Kidney glomerular epithelial cell (primary cell): ENCODE results near the gene RCAN2.
"Not testable (repeated sequence)": the region's sequence is repeated elsewhere in the genome, so short reads cannot be mapped to it uniquely, and the experiment has no call there.

Experiments used
- DNase-seq: peaks from one replicate; lab custom pipeline; 2025; lab: John Stamatoyannopoulos, UW

The RCAN2 gene

GRCh38 chr6:46387728-46388127 lies 103.5 kb downstream of the RCAN2 start:
- not testable (repeated sequence) for DNase-seq

GRCh38 chr6:46381579-46381978 lies 109.7 kb downstream of the RCAN2 start:
- no peak for DNase-seq

DNA sequence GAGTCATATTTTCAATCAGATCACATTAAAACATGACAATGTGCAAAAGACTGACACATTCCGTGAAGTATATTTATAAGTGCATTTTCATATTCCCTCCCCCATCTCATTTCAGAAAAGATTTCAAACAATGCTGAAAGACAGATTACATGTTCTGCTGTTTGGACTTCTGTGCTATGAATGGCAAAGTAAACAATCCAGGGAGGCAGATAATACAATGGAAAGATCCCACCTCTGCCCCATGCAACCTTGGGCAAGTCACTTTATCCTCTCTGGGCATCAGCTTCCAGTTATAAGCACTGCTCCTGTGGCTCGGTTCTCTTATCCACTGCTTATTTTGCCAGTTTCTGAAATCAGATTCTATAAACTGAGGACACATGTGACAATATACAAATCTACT lies 110.2 kb downstream of the RCAN2 start:
- no peak for DNase-seq

DNA sequence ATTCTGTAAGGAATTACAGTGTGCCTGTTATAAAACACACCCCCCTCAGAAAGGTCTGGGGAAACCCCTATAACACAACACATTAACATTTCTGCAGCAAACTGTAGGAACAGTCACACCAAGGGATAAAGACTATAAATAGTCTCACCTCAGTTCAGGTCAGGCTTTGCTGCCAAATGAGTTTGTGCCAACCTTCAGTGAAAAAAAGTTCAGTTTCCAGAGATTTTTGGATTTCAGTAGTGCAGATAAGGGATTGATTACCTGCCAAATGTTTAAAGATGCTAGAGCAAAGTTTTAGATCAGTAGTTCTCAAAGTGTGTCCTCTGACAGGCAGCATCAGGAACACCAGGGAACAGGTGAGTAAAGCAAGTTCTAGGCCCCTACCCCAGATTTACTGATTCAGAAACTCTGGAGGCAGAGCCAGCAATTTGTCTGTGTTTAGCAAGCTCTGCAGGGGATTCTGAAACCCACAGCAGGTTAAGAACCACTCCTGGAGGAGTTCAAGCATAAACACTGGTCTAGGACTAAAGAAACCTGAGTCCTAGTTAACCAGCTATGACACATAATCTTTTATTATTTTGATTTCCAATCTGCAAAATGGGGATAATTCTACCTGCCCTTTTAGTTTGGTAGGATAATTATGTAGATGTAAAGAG lies 111.0 kb downstream of the RCAN2 start:
- DNase-seq: no peak

DNA sequence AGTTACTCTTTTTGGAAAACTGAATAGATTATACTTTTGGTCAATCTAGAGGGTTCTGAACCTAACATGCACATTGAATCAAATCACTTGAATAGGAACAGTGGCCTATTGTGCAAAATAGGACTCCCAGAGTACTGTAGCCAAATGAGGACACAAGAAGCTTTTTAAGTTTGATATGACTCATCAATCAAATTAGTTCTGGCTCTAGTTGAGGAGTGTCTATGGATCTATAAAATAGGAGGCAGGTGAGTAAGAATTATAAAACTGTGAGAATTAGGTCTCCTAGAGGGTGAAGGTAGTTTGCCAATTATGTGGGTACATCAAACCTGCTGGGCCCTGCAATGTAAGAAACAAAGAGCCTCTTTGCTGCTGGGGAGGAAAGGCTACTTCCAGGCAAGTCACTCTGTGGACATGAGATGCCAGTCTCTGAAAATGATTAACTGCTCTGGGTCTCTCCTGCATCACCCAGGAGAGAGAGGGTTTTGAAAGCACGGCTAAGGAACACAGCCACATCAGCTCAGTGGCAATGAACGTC lies 112.3 kb downstream of the RCAN2 start:
- DNase-seq: no peak

DNA sequence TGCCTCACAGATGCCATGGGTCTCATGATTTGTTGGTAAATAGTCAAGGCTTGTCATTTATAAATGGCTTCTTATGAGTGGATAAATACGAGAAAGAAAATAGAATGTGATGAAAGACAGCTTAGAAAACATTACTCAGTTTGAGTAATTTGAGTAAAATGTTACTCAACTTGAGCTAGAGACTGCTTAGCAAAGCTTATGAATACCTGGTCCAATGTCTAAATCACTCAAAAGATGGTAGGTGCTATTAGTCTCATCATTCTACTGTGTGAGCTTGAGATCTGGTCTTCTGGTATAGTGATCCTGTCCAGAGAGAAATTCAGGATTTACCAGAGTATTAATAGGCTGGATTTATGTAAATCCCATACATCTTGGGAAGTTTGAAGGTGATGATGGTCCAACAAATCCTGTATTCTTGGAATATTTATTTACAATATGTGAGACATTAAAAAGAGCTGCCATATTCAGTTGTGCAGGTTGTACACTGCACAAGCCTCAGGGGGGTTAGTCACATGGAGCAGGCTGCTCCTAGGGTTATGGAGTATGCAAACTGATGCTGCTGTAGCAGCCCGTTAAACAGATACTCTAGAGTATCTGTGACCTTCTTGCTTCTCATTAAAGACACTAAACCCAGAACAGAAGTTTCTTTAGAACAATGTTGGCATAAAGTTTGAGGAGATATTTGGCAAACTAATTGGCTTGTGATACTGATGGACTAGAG lies 112.9 kb downstream of the RCAN2 start:
- no peak for DNase-seq

- no peak for DNase-seq
Measured at GRCh38 chr6:46377209-46377608, 114.0 kb downstream of the RCAN2 start.

DNA sequence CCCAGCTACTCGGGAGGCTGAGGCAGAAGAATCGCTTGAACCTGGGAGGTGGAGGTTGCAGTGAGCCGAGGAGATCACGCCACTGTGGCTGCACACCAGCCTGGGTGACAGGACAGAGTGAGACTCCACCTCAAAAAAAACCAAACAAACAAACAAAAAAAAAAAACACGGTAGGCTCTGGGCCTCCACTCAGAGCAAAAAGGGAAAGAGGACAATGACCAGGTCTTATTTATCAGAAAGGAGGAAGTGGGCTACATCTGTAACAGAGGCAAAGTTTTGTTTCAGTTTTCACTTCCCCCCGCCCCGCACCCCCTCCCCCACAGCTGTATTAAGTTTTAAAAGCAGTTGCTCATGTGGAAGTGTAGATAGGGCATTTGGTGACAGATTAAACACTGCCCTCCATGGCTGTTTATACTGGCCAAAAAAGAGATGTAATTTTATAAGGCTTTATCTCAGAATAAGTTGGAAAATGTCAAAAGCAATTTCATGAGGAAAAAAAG lies 114.6 kb downstream of the RCAN2 start:
- no peak for DNase-seq

DNA sequence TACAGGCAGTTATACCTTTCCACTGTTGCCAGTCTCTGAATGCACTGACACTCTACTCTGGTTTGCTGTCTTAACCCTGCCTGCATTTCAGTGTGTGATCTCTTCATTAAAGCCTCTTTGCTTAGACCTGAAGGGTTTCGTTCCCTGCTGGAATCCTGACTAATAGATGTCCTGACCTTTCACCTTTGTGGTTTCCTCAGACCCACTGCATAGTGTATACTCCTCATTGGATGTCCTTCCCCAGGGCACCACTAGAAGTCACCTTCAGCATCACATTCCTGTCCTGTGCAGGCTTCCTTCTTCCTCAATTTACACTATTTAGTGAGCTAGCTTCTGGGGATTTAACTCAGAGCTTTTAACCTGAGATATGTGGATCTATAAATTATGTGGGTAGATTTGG lies 120.6 kb downstream of the RCAN2 start:
- DNase-seq: no peak

GRCh38 chr6:46368169-46368536 lies 123.1 kb downstream of the RCAN2 start:
- DNase-seq: no peak

DNA sequence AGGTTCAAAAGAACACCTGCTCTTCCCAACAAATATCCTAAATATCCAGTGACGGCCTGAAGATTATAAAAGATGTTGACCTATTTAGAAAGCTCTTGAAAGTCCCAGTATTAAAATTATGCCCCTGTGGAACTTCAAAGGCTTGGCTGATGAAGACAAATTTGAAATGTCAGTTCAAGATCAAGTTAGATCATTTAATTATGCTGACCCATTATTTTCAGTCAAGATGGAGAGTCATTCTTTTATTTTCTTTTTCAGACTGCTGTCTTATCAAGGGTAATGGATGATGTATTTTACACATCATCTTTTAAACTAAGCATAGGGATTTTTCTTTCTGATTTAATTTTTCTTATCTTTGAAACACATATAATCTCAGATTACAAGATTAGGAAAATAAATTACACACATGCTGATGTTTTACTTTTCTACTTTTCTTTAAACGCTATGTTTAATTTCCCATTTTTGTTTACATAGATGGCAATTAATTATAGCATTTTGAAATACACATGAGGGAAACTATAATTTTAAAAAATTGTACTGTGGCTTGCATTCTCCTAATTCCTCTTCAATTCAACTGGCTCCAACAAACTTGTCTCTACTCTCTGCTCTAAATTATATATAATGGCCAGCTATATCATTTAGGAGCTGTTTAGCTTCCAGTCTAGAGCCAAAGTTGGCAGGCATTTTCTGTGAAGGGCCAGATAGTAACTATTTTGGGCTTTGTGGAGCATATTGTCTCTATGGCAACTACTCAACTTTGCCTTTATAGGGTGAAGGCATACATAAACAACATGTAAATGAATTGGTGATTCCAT lies 123.7 kb downstream of the RCAN2 start:
- no peak for DNase-seq

- no peak for DNase-seq
Measured at GRCh38 chr6:46366190-46366900, 124.9 kb downstream of the RCAN2 start.

DNA sequence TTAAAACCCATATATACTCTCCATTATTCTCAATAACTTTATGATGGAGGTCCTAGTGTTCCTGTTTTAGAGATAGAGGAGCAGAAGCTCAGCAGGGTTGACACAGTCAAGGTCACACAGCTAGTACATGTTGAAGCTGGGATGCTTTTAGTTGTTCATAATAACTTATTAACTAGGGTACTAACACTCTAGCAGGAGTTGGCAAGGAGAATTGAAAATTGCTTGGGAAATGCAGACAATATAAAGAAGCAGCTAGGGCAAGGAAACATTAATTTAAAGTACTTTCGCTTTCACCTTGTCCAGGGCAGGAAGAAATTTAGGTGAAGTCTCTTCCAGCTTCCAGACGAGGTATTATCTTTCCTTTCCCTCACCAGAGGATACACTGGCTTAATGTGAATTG lies 133.7 kb downstream of the RCAN2 start:
- no peak for DNase-seq

- no peak for DNase-seq
Measured at GRCh38 chr6:46356543-46356942, 134.7 kb downstream of the RCAN2 start.

- no peak for DNase-seq
Measured at GRCh38 chr6:46353528-46353927, 137.7 kb downstream of the RCAN2 start.

DNA sequence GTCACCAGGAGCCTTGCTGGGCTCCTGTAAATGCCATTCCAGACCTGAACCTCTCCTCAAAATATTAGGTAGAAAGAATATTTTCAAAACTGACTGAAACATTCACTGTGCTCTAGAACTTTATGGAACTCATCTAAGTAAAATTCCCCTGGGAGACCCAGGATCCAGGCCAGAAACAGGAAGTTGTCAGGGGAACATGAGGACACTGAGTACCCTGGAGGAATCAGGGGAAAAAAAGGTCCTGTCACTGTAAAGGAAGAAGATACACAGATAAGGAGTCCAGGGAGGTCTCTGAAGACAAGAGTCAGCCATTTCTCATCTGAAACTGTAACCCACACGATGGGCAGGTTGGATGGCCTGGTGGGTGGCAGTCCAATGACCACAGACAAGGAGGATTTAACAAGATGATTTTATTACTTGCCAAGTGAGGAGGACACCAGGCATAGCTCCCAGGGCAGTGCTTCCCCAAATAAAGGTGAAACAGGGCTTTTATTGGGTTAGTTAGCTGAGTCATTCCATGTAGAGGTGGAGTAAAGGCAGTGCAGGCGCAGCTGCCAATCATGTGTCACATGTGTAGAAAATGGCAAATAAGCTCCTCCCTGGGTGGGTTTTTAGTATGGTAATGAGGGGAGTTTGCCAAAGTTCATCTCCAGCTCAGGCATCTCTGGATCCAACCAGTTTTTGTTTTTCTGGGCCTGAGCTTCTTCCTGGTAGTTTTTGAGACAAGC lies 138.5 kb downstream of the RCAN2 start:
- no peak for DNase-seq

DNA sequence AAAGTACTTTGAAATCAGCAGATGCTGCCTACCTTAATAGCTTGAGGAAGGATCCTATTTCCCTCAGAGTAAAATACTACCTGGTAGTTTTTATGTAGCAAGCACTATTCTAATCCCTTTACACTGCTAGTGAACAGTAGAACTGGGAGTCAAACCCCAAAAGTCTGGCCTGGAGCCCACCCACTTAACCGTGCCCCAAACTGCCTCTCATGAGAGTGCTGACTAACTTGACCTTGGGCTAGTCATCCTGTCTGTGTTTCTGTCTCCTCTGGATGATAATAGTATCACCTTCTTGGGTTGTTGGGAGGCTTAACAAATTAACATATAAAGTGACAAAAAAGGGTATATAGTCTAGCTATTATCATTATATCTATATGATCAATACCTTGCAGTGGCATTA lies 140.5 kb downstream of the RCAN2 start:
- no peak for DNase-seq

GRCh38 chr6:46347669-46348068 lies 143.6 kb downstream of the RCAN2 start:
- DNase-seq: no peak

GRCh38 chr6:46340246-46340645 lies 151.0 kb downstream of the RCAN2 start:
- DNase-seq: no peak

- no peak for DNase-seq
Measured at GRCh38 chr6:46338131-46338530, 153.1 kb downstream of the RCAN2 start.

DNA sequence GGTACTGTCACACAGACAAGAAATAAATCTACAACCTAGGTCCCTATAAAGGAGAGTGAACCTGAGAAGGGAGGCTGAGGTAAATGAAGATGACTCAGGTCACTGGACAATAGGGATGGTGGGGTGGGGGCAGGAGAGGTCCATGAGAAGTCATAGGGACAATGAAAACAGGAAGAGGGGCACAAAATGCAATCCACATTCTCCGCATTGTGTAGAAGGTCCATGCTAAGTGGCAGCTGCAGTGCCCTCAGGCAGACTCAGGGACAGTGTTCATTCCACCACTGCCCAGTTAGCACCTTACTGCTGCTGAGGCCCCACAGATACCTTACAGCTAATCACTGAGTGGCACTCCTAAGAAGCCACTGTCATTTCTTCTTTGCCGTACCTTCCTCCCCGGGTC lies 156.8 kb downstream of the RCAN2 start:
- no peak for DNase-seq
